GM12878 (cell line): ENCODE data around the gene FFAR2. TPM values are rescaled to one million over a fixed set of nuclear protein-coding genes. Genes with fewer than 3 reads are reported as not detected.

Experiments
- ATAC-seq: fragments of 200-7000 bp; cut with Tn5 transposase; 3 replicates; pipeline ENCODE4 v1.9.1; 2020; ENCODE audit warnings: mild to moderate bottlenecking, moderate library complexity
- BruUV-seq: library from RNA; stranded (reverse); fragments of 400-500 nt; replicated peaks from 2 replicates; lab custom pipeline; 2021; lab: Mats Ljungman, UMichigan
- CTCF ChIA-PET: fragments of 300-600 bp; sonication (Branson Sonifier 250); formaldehyde crosslinking; extraction: SDS; loops from one replicate; lab custom pipeline; 2021; ENCODE audit warnings: inconsistent platforms; lab: Yijun Ruan, JAX
- POLR2A ChIA-PET: fragments of 350-600 bp; formaldehyde crosslinking; extraction: SDS; loops from one replicate; lab custom pipeline; 2021; ENCODE audit warnings: inconsistent platforms; lab: Charles Lee
- RAD21 ChIA-PET: fragments of 300-600 bp; sonication (Branson Sonifier 250); formaldehyde crosslinking; loops from one replicate; lab custom pipeline; 2023; ENCODE audit warnings: antibody characterized with exemption; ENCODE audit not compliant: unreplicated experiment; lab: Charles Lee
- SMC1A ChIA-PET: fragments of 300-600 bp; sonication (Branson Sonifier 250); formaldehyde crosslinking; loops from one replicate; lab custom pipeline; 2023; ENCODE audit not compliant: unreplicated experiment, uncharacterized antibody; lab: Charles Lee
- DNase-seq: peaks from one replicate; pipeline ENCODE4 v3.0.0-alpha.2; 2011; ENCODE audit warnings: low read depth, low spot score
- FAIRE-seq: peaks from 3 replicates; lab custom pipeline; 2011; peaks lifted over from hg19 to GRCh38; lab: Jason Lieb, UNC
- H2AFZ ChIP-seq: 2 replicates; pipeline ENCODE4 v1.6.0; 2011; ENCODE audit warnings: low read depth, low read length, control low read depth; ENCODE audit not compliant: control insufficient read depth
- H3K27ac ChIP-seq: 2 replicates; pipeline ENCODE4 v1.5.1; 2011; ENCODE audit warnings: control low read depth; ENCODE audit not compliant: control insufficient read depth, insufficient read depth
- H3K27me3 ChIP-seq, 2 experiments: replicated peaks in 1 of 2; 2 replicates each; pipeline versions ENCODE4 v1.6.0 to v1.6.1; 2011; ENCODE audit warnings: low read length in 1 of 2; ENCODE audit not compliant: control insufficient read depth in 2 of 2, insufficient read depth in 2 of 2
- H3K36me3 ChIP-seq, 2 experiments: 2 replicates each; pipeline ENCODE4 v1.5.1; 2011; ENCODE audit warnings: low read length in 1 of 2; ENCODE audit not compliant: control insufficient read depth in 2 of 2, insufficient read depth in 2 of 2
- H3K4me1 ChIP-seq: 2 replicates; pipeline ENCODE4 v1.6.1; 2011; ENCODE audit warnings: mild to moderate bottlenecking, low read length, moderate library complexity, mixed read lengths; ENCODE audit not compliant: control insufficient read depth, insufficient read depth
- H3K4me2 ChIP-seq: 2 replicates; pipeline ENCODE4 v1.6.0; 2011; ENCODE audit warnings: control low read depth; ENCODE audit not compliant: control insufficient read depth, insufficient read depth
- H3K4me3 ChIP-seq: fragments of 200-600 bp; sonication (generic); 2 replicates; pipeline ENCODE4 v1.5.1; 2016
- H3K79me2 ChIP-seq: 2 replicates; pipeline ENCODE4 v1.6.0; 2011; ENCODE audit warnings: low read length; ENCODE audit not compliant: control insufficient read depth, insufficient read depth
- H3K9ac ChIP-seq: 2 replicates; pipeline ENCODE4 v1.8.0; 2011; ENCODE audit warnings: low read length, control low read depth, mixed read lengths; ENCODE audit not compliant: control insufficient read depth, insufficient read depth
- H3K9me3 ChIP-seq: replicated peaks from 3 replicates; pipeline ENCODE4 v1.5.1; 2011; ENCODE audit warnings: mild to moderate bottlenecking, low read length; ENCODE audit not compliant: control insufficient read depth, insufficient read depth
- H4K20me1 ChIP-seq: 2 replicates; pipeline ENCODE4 v1.6.0; 2011; ENCODE audit not compliant: control insufficient read depth, insufficient read depth
- CHD4 ChIP-seq: fragments of 200-600 bp; sonication (generic); IDR thresholded peaks from 2 replicates; pipeline ENCODE4 v1.6.1; 2016; ENCODE audit warnings: mild to moderate bottlenecking
- EZH2 ChIP-seq: IDR thresholded peaks from 2 replicates; pipeline ENCODE4 v1.6.1; 2012; ENCODE audit warnings: low read depth, mild to moderate bottlenecking, control low read depth, inconsistent platforms, low read length, borderline replicate concordance; ENCODE audit not compliant: control insufficient read depth
- GABPA ChIP-seq: IDR thresholded peaks from 2 replicates; pipeline ENCODE4 v1.6.1; 2014; ENCODE audit warnings: antibody characterized with exemption, low read depth, mild to moderate bottlenecking, inconsistent platforms
- HCFC1 ChIP-seq: fragments of 150-350 bp; IDR thresholded peaks from 2 replicates; pipeline ENCODE4 v1.6.1; 2014; ENCODE audit warnings: low read length
- KDM1A ChIP-seq: fragments of 200-600 bp; sonication (generic); IDR thresholded peaks from 2 replicates; pipeline ENCODE4 v1.6.1; 2016; ENCODE audit warnings: borderline replicate concordance
- MLLT1 ChIP-seq: fragments of 450-650 bp; IDR thresholded peaks from 2 replicates; pipeline ENCODE4 v1.6.1; 2016; ENCODE audit warnings: mild to moderate bottlenecking
- NR2F1 ChIP-seq: fragments of 450-650 bp; conservative IDR thresholded peaks from 2 replicates; pipeline ENCODE4 v1.6.1; 2017; ENCODE audit warnings: mild to moderate bottlenecking
- PAX5 ChIP-seq: IDR thresholded peaks from 2 replicates; pipeline ENCODE4 v1.6.1; 2011; ENCODE audit warnings: low read depth, low read length, borderline replicate concordance
- PAX8 ChIP-seq: fragments of 450-650 bp; IDR thresholded peaks from 2 replicates; pipeline ENCODE4 v1.6.1; 2017; ENCODE audit warnings: mild to moderate bottlenecking, moderate library complexity
- RELA ChIP-seq: fragments of 450-650 bp; IDR thresholded peaks from 2 replicates; pipeline ENCODE4 v1.8.0; 2014; ENCODE audit warnings: borderline replicate concordance; ENCODE audit not compliant: partially characterized antibody
- SKIL ChIP-seq: fragments of 450-650 bp; IDR thresholded peaks from 2 replicates; pipeline ENCODE4 v1.6.1; 2017; ENCODE audit warnings: mild to moderate bottlenecking, low read depth, inconsistent platforms; ENCODE audit not compliant: poor library complexity, severe bottlenecking
- SPI1 ChIP-seq: IDR thresholded peaks from 2 replicates; pipeline ENCODE4 v1.6.1; 2011; ENCODE audit warnings: low read depth, mild to moderate bottlenecking, low read length, moderate library complexity, borderline replicate concordance; ENCODE audit not compliant: insufficient read depth
- TAF1 ChIP-seq: IDR thresholded peaks from 2 replicates; pipeline ENCODE4 v1.6.1; 2011; ENCODE audit warnings: mild to moderate bottlenecking, low read depth, low read length, borderline replicate concordance
- WRNIP1 ChIP-seq: IDR thresholded peaks from 2 replicates; pipeline ENCODE4 v1.6.1; 2011; ENCODE audit warnings: low read depth, low read length, improper control_type of control experiment, borderline replicate concordance
- ZBTB33 ChIP-seq: fragments of 450-650 bp; IDR thresholded peaks from 2 replicates; pipeline ENCODE4 v1.6.1; 2017; ENCODE audit warnings: mild to moderate bottlenecking
- ZNF274 ChIP-seq: IDR thresholded peaks from one replicate; pipeline ENCODE4 v1.8.0; 2011; ENCODE audit not compliant: insufficient read length, insufficient read depth
- ZSCAN29 ChIP-seq: fragments of 450-650 bp; IDR thresholded peaks from 2 replicates; pipeline ENCODE4 v1.6.1; 2017; ENCODE audit warnings: mild to moderate bottlenecking, moderate library complexity
- WGBS: methylation state at CpG from one replicate; pipeline ENCODE4 v1.1.6; 2016; ENCODE audit warnings: low lambda C conversion rate; ENCODE audit not compliant: insufficient replicate concordance, insufficient coverage; ENCODE audit errors: missing lambda C conversion rate; 5-methylcytosine and 5-hydroxymethylcytosine counted together
- in situ Hi-C: fragments of 300-500 bp; cut with MboI; formaldehyde crosslinking; loops from 9 replicates; pipeline ENCODE4 v1.14.3; 2018; ENCODE audit warnings: mixed read lengths
- intact Hi-C: fragments of 100-400 bp; cut with micrococcal nuclease; formaldehyde crosslinking; loops from one replicate; pipeline ENCODE4 v1.14.2; 2022; ENCODE audit not compliant: unreplicated experiment
- polyA plus RNA-seq, 11 experiments: library from polyadenylated mRNA; depleted of rRNA in 4 of 11; unstranded in 6 of 11; stranded (reverse) in 5 of 11; fragments of >200 nt; fragmentation: Nextera tagmentation in 4 of 11; fragmentation: Illumina TruSeq in 1 of 11; extraction: Ambion mirVana in 4 of 11; extraction: Trizol in 1 of 11; gene quantifications; 1 replicate in 1 of 11; 2 replicates in 10 of 11; pipeline versions ENCODE4 v1.2.1 to v1.2.3, GENCODE V29; 2011 to 2016; ENCODE audit warnings: inconsistent platforms in 2 of 11, missing spikeins in 2 of 11, low read depth in 1 of 11
- total RNA-seq, 4 experiments: library from RNA; depleted of rRNA in 3 of 4; stranded (reverse); fragments of >200 nt in 3 of 4; fragmentation: Illumina TruSeq in 1 of 4; extraction: Trizol in 1 of 4; gene quantifications; 2 replicates each; pipeline versions ENCODE4 v1.2.1 to v1.2.3, GENCODE V29; 2013 to 2021

The FFAR2 gene
- total and polyA plus RNA-seq, 10 of the 15 experiments (the other 5 are each of a cell fraction or from before 2014, with no cell fraction given) = 0.05 to 4.0 (median 2.1) TPM

- TF ChIP-seq HCFC1 (no peak), CHD4 (no peak), PAX5 (peak; percentile 66; the same call in 1 of the 2 replicates), GABPA (no peak), MLLT1 (peak; percentile 61; the same call in 1 of the 2 replicates), KDM1A (no peak), WRNIP1 (no peak), ZNF274 (no peak)
Observed at GRCh38 chr19:35451338-35452096, 3.5 kb downstream of the FFAR2 start (continued).

GRCh38 chr19:35454663-35455062 is 6.6 kb downstream of the FFAR2 start:
- POLR2A ChIA-PET = interaction anchor here (0.6 to 1.4 kb wide), 6 partner anchors 32 to 331 kb away, joined by 3 to 7 read pairs (median 4); no protein-coding TSS in a partner anchor
- H4K20me1 ChIP-seq = no peaks in the 10 kb centered on the region
- H3K4me2 ChIP-seq = no peak overlapping the region
- 94% methylated on average over 2 of the region's 2 CpGs for WGBS
- FAIRE-seq (no peak), ATAC-seq (no peak), DNase-seq (no peak)
- H3K79me2 ChIP-seq = no peaks in the 10 kb centered on the region; the same call in 1 of the 2 replicates
- no peak overlapping the region for H2AFZ ChIP-seq
- SMC1A ChIA-PET = interaction anchor here (1.0 to 17.4 kb wide), 8 partner anchors 6 to 121 kb away, joined by 3 to 237 read pairs (median 7); no protein-coding TSS in a partner anchor
- H3K9ac ChIP-seq = no peak overlapping the region
- no peak overlapping the region for H3K4me3 ChIP-seq
- in situ Hi-C loops = no loop called here
- CTCF ChIA-PET = interaction anchor here (0.8 to 2.5 kb wide), 6 partner anchors 9 to 185 kb away, joined by 3 to 11 read pairs (median 5); no protein-coding TSS in a partner anchor
- peaks cover 69% of the 10 kb centered on the region for H3K4me1 ChIP-seq
- BruUV-seq = no TSS peak
- RAD21 ChIA-PET = interaction anchor here (0.7 to 6.4 kb wide), 6 partner anchors 9 to 102 kb away, joined by 3 to 45 read pairs (median 6); no protein-coding TSS in a partner anchor
- intact Hi-C loops = no loop called here
- no peaks in the 10 kb centered on the region for H3K27me3 ChIP-seq
- H3K27ac ChIP-seq = no peak overlapping the region
- no peaks in the 10 kb centered on the region for H3K36me3 ChIP-seq
- no peaks in the 10 kb centered on the region for H3K9me3 ChIP-seq
- no peak for TF ChIP-seq EZH2
- TF ChIP-seq ZBTB33 = no peak
- no peak for TF ChIP-seq TAF1
- no peak for TF ChIP-seq RELA
- no peak for TF ChIP-seq PAX8
- no peak for TF ChIP-seq SKIL
- no peak for TF ChIP-seq NR2F1
- no peak for TF ChIP-seq SPI1
- TF ChIP-seq ZSCAN29 = no peak
